C4-2B (cell line): ENCODE measurements around the gene VAT1L.

ENCODE experiments used
- ZFX ChIP-seq: fragments of 450-650 bp; IDR thresholded peaks from 2 replicates; pipeline ENCODE4 v1.6.1; 2017
- TF ChIP-seq, protein P1 (sequence below): fragments of 450-650 bp; conservative IDR thresholded peaks from 2 replicates; pipeline ENCODE4 v1.5.1; 2017; ENCODE audit warnings: mild to moderate bottlenecking

DNA sequence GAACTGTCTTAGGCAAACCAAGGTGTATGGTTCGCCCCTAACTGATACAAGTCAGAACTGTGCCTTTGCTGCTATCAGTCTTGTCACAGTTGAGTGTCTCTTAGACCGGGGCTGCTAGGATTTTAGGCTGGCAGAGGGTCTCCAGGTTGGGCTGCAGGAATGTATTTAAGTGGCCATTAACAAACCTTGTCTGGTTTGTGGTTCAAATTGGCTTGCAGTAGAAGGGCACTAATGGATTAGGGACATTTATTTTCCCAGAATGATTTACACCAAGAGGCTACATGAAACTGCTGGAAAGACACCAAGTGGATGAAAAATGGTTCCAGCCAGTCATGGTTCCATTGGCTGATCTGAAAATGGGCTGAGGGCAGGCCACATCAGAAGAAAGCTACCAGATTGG is 5.1 kb downstream of the VAT1L start:
- TF ChIP-seq, protein P1, sequence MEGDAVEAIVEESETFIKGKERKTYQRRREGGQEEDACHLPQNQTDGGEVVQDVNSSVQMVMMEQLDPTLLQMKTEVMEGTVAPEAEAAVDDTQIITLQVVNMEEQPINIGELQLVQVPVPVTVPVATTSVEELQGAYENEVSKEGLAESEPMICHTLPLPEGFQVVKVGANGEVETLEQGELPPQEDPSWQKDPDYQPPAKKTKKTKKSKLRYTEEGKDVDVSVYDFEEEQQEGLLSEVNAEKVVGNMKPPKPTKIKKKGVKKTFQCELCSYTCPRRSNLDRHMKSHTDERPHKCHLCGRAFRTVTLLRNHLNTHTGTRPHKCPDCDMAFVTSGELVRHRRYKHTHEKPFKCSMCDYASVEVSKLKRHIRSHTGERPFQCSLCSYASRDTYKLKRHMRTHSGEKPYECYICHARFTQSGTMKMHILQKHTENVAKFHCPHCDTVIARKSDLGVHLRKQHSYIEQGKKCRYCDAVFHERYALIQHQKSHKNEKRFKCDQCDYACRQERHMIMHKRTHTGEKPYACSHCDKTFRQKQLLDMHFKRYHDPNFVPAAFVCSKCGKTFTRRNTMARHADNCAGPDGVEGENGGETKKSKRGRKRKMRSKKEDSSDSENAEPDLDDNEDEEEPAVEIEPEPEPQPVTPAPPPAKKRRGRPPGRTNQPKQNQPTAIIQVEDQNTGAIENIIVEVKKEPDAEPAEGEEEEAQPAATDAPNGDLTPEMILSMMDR: no peak
- TF ChIP-seq ZFX: no peak
